ENCODE data around the gene BRSK1.

The BRSK1 gene

GRCh38 chr19:55345818-55346724 lies 62.3 kb downstream of the BRSK1 start:
- intact Hi-C loops (cut with DNase I; ENCODE audit: low total_unique reads), result no loop called here
- DNase-seq, result no peak
- TF ChIP-seq CTCF (IDR thresholded peaks at IDR 0.05), result no peak

GRCh38 chr19:55346725-55347441 lies 63.1 kb downstream of the BRSK1 start:
- no peaks in the 10 kb centered on the region for H3K4me1 ChIP-seq
- no peak for TF ChIP-seq CTCF (IDR thresholded peaks at IDR 0.05)

More at GRCh38 chr19:55345818-55346724, 62.3 kb downstream of the BRSK1 start:
- no peaks in the 10 kb centered on the region for H3K9me3 ChIP-seq
- no peak overlapping the region for H3K4me3 ChIP-seq
- no peak overlapping the region for H3K27ac ChIP-seq
- H3K27me3 ChIP-seq, result peaks cover 0 to 22% of the 10 kb centered on the region in 2 donors
- H3K36me3 ChIP-seq, result peaks cover 12 to 50% (median 26%) of the 10 kb centered on the region in 3 donors
- H3K4me1 ChIP-seq, result peaks cover 0 to 6% (median 4%) of the 10 kb centered on the region in 4 donors

GRCh38 chr19:55347442-55348009 lies 63.7 kb downstream of the BRSK1 start:
- H3K4me1 ChIP-seq, result no peaks in the 10 kb centered on the region
- no peak for DNase-seq
- peaks cover 0 to 36% of the 10 kb centered on the region in 2 donors for H3K27me3 ChIP-seq
- no peak for TF ChIP-seq CTCF (IDR thresholded peaks at IDR 0.05)
- H3K4me3 ChIP-seq, result no peak overlapping the region
- H3K9me3 ChIP-seq, result no peaks in the 10 kb centered on the region
- peaks cover 12 to 43% (median 19%) of the 10 kb centered on the region in 3 donors for H3K36me3 ChIP-seq
- intact Hi-C loops (cut with DNase I; ENCODE audit: low total_unique reads), result no loop called here
- H3K27ac ChIP-seq, result no peak overlapping the region

More at GRCh38 chr19:55346725-55347441, 63.1 kb downstream of the BRSK1 start:
- Histone ChIP-seq H3K36me3 (peaks cover 12 to 49% (median 25%) of the 10 kb centered on the region in 3 donors), H3K27ac (no peak overlapping the region), H3K9me3 (no peaks in the 10 kb centered on the region), H3K27me3 (peaks cover 0 to 30% of the 10 kb centered on the region in 2 donors), H3K4me3 (no peak overlapping the region)
- intact Hi-C loops (cut with DNase I; ENCODE audit: low total_unique reads), result no loop called here
- DNase-seq, result no peak

GRCh38 chr19:55348317-55349034 lies 64.7 kb downstream of the BRSK1 start:
- Histone ChIP-seq H3K4me3 (no peak overlapping the region), H3K36me3 (peaks cover 3 to 33% (median 14%) of the 10 kb centered on the region in 3 donors), H3K27ac (no peak overlapping the region), H3K4me1 (peaks cover 0 to 7% (median 6%) of the 10 kb centered on the region in 4 donors), H3K9me3 (no peaks in the 10 kb centered on the region), H3K27me3 (peaks cover 8 to 46% of the 10 kb centered on the region in 2 donors)
- DNase-seq, result no peak
- TF ChIP-seq CTCF (IDR thresholded peaks at IDR 0.05), result no peak
- intact Hi-C loops (cut with DNase I; ENCODE audit: low total_unique reads), result no loop called here

Data from tibial artery (tissue), 4 donors.